Measurements from ENCODE around the gene CFD. TPM values are rescaled to one million over a fixed set of nuclear protein-coding genes. Genes with fewer than 3 reads are reported as not detected.

The CFD gene
- total and polyA plus RNA-seq, 10 of the 15 experiments (the other 5 are each of a cell fraction or from before 2014, with no cell fraction given): 0.05 to 1.1 (median 0.38) TPM; not detected in 4

DNA sequence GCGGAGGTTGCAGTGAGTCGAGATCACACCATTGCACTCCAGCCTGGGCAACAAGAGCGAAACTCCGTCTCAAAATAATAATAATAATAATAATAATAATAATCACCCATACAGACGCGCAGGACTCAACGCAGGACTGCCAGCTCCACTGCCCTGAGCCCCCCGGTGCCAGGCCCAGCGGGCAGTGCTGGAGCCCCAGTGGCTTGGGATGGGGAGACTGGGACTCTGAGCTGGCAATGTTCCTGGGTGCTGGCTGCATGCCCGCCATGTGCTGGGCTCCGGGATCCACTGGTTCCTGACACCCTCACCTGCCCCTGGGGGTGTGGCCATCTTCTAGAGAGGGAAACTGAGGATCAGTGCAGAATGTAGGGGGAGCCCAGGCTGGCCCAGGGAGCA lies 32.2 kb upstream of the CFD start:
- DNase-seq (ENCODE audit: low read depth, low spot score) (no peak), FAIRE-seq (no peak), ATAC-seq (no peak)
- H3K9me3 ChIP-seq (replicated peaks; ENCODE audit: control insufficient read depth, insufficient read depth, low read length): no peaks in the 10 kb centered on the region
- H3K27me3 ChIP-seq (replicated peaks in 1 of 2; ENCODE audit: control insufficient read depth in 2 of 2, insufficient read depth in 2 of 2, low read length in 1 of 2): no peaks in the 10 kb centered on the region
- TF ChIP-seq HDGF (IDR thresholded peaks at IDR 0.05) (no peak), CBX5 (IDR thresholded peaks at IDR 0.05; ENCODE audit: low read depth) (no peak), RUNX3 (IDR thresholded peaks at IDR 0.05; ENCODE audit: low read length) (no peak)
- no peaks in the 10 kb centered on the region for H3K36me3 ChIP-seq (ENCODE audit: control insufficient read depth in 2 of 2, insufficient read depth in 2 of 2, low read length in 1 of 2)
- H2AFZ ChIP-seq (ENCODE audit: control insufficient read depth, low read depth, low read length): no peak overlapping the region
- H3K79me2 ChIP-seq (ENCODE audit: control insufficient read depth, insufficient read depth, low read length): no peaks in the 10 kb centered on the region
- ChIA-PET POLR2A (no interaction called here), RAD21 (ENCODE audit: unreplicated experiment) (no interaction called here), SMC1A (ENCODE audit: uncharacterized antibody, unreplicated experiment) (no interaction called here), CTCF (no interaction called here)
- 93% methylated on average over 11 of the region's 11 CpGs for WGBS (ENCODE audit: insufficient coverage, insufficient replicate concordance, low lambda C conversion rate, missing lambda C conversion rate)
- H4K20me1 ChIP-seq (ENCODE audit: control insufficient read depth, insufficient read depth): no peaks in the 10 kb centered on the region
- H3K4me3 ChIP-seq: no peak overlapping the region
- H3K27ac ChIP-seq (ENCODE audit: control insufficient read depth, insufficient read depth): no peak overlapping the region
- intact Hi-C loops (cut with micrococcal nuclease; ENCODE audit: unreplicated experiment) (no loop called here), in situ Hi-C loops (cut with MboI) (no loop called here)
- H3K4me1 ChIP-seq (ENCODE audit: control insufficient read depth, insufficient read depth, low read length): no peaks in the 10 kb centered on the region
- no peak overlapping the region for H3K4me2 ChIP-seq (ENCODE audit: control insufficient read depth, insufficient read depth)
- no peak overlapping the region for H3K9ac ChIP-seq (ENCODE audit: control insufficient read depth, insufficient read depth, low read length)
- BruUV-seq (replicated peaks): no TSS peak

DNA sequence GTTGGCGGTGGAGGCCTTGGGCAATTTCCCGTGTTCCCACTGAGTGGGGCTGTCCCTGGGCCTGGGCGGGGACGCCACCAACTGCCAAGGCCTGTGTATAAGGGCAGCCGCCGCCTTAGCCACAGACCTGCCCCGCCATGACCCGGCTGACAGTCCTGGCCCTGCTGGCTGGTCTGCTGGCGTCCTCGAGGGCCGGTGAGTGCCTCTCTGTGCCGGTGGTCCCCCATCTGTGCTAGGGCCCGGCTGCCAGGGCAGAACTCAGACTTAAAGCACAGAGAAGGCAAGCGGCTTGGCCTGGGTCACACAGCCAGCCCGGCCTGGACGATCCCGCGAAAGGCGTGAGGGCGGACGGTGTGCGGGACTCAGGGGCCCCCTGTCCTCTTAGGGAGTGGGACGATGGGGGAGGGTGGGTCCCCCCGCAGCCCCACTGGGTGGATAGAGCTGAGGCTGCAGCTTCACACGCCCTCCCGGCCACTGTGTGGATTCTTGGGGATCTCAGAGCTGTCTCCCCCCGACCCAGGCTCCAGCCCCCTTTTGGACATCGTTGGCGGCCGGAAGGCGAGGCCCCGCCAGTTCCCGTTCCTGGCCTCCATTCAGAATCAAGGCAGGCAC lies 31.6 kb upstream of the CFD start, which contains the start of gene AZU1:
Gene AZU1, plus strand, starts transcription at position 128 of the 612 bp plus-strand sequence. Its CDS starts 10 bp downstream, at position 138.
- ChIA-PET POLR2A (no interaction called here), CTCF (no interaction called here)
- H2AFZ ChIP-seq (ENCODE audit: control insufficient read depth, low read depth, low read length): no peak within 1 kb of the TSS

More for the DNA sequence above, 31.6 kb upstream of the CFD start, which contains the start of gene AZU1:
- DNase-seq (ENCODE audit: low read depth, low spot score): no peak
- 68% methylated on average over 33 of the region's 33 CpGs for WGBS (ENCODE audit: insufficient coverage, insufficient replicate concordance, low lambda C conversion rate, missing lambda C conversion rate)
- H3K27ac ChIP-seq (ENCODE audit: control insufficient read depth, insufficient read depth): no peak within 1 kb of the TSS
- H3K36me3 ChIP-seq (ENCODE audit: control insufficient read depth in 2 of 2, insufficient read depth in 2 of 2, low read length in 1 of 2): no peaks in the 10 kb centered on the region
- no peak within 1 kb of the TSS for H3K4me2 ChIP-seq (ENCODE audit: control insufficient read depth, insufficient read depth)
- no peaks in the 10 kb centered on the region for H3K9me3 ChIP-seq (replicated peaks; ENCODE audit: control insufficient read depth, insufficient read depth, low read length)
- no peak within 1 kb of the TSS for H3K9ac ChIP-seq (ENCODE audit: control insufficient read depth, insufficient read depth, low read length)
- BruUV-seq (replicated peaks): no TSS peak
- ChIA-PET SMC1A (ENCODE audit: uncharacterized antibody, unreplicated experiment) (no interaction called here), RAD21 (ENCODE audit: unreplicated experiment) (no interaction called here)
- no peak for ATAC-seq
- TF ChIP-seq ZSCAN29 (IDR thresholded peaks at IDR 0.05): no peak
- TF ChIP-seq, protein P1, sequence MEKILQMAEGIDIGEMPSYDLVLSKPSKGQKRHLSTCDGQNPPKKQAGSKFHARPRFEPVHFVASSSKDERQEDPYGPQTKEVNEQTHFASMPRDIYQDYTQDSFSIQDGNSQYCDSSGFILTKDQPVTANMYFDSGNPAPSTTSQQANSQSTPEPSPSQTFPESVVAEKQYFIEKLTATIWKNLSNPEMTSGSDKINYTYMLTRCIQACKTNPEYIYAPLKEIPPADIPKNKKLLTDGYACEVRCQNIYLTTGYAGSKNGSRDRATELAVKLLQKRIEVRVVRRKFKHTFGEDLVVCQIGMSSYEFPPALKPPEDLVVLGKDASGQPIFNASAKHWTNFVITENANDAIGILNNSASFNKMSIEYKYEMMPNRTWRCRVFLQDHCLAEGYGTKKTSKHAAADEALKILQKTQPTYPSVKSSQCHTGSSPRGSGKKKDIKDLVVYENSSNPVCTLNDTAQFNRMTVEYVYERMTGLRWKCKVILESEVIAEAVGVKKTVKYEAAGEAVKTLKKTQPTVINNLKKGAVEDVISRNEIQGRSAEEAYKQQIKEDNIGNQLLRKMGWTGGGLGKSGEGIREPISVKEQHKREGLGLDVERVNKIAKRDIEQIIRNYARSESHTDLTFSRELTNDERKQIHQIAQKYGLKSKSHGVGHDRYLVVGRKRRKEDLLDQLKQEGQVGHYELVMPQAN (conservative IDR thresholded peaks at IDR 0.05): no peak
- H3K79me2 ChIP-seq (ENCODE audit: control insufficient read depth, insufficient read depth, low read length): no peaks in the 10 kb centered on the region
- in situ Hi-C loops (cut with MboI) (no loop called here), intact Hi-C loops (cut with micrococcal nuclease; ENCODE audit: unreplicated experiment) (no loop called here)
- no peaks in the 10 kb centered on the region for H3K27me3 ChIP-seq (replicated peaks in 1 of 2; ENCODE audit: control insufficient read depth in 2 of 2, insufficient read depth in 2 of 2, low read length in 1 of 2)
- no peak within 1 kb of the TSS for H3K4me3 ChIP-seq
- H4K20me1 ChIP-seq (ENCODE audit: control insufficient read depth, insufficient read depth): no peaks in the 10 kb centered on the region
- H3K4me1 ChIP-seq (ENCODE audit: control insufficient read depth, insufficient read depth, low read length): no peaks in the 10 kb centered on the region
- no peak for FAIRE-seq
